Kidney glomerular epithelial cell (primary cell): Measurements from ENCODE around the gene EIF3D.
A peak's percentile ranks its signal among the peaks of the same experiment; 100 is the strongest.

ENCODE experiments used
- DNase-seq: peaks from one replicate; lab custom pipeline; 2025; lab: John Stamatoyannopoulos, UW

The EIF3D gene

DNA sequence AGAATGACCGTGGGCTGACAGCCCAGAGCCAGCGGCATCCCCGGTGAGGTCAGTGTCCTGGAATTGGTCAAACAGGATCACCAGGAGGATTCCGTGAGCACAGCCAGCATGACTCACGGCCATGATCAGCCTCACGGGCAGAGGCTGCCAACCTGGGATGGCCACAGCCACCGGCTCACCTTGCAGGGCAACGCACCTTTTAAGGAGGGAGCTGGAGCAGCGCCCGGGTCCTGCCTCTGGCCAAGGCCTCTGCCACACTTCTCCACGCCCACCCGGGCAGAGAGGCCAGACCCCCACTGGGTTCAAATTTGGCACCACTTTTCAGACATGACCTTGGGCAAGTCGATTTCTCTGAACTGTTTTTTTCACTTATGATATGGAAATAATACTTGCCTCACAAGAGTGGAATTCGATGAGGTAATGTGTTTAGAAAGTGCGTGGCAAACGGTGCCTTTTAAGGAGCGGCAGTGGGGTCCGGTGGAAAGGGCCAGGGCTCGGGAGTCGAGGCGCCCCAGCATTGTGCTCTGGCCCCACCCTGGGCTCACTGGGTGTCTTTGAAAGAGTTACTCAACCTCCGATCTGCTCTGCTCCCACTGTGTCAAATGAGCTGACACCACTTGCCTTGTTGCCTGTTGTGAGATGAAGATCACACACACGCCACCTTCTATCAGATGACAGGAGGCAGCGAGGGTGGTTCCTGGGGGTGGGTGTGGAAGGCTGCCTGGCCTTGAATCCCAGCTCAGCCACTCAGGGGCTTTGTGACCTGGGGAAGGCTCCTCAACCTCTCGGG, 63.5 kb downstream of the EIF3D start:
- peak; percentile 99 for DNase-seq

DNA sequence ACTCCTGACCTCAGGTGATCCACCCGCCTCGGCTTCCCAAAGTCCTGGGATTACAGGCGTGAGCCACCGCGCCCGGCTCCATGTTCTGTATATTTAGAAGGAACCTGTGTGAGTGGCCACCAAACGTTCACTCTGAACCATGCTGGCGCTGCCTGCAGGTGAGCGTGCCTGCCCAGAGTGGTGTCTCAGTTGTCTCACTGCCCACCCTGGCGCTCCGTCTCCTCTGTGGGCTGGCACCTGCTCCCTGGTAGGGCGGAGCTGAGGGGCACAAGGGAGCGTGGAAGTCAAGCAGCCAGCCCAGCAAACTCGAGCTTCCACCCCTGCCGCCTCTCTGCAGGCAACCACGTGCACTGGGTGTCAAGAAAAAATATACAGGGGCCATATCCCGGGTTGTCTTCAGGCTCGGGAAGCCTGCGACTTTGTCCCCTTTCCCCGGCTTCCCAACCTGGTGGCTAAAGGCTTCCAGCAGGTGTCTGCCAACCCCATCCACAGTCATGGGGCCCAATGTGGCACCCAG, 64.2 kb downstream of the EIF3D start:
- DNase-seq: no peak

DNA sequence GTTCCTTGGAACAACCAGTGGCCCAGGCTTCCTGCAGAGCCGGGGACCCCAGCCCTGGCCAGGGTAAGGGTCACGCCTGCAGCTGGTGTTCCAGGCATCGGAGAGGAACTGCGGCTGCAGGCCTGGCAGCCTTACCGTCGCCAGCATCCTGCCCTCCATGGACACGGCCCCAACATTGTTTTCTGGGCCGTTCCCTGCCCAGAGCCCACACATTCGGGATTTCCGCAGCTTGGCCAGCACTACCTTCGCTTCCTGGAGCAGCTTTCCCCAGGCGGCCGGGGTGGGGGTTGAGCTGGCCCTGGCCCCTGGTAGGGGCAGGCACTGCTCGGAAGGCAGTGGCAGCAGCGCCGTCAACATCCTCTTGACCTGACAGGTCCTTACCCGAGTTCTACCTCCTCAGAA, 65.2 kb downstream of the EIF3D start:
- DNase-seq: no peak

DNA sequence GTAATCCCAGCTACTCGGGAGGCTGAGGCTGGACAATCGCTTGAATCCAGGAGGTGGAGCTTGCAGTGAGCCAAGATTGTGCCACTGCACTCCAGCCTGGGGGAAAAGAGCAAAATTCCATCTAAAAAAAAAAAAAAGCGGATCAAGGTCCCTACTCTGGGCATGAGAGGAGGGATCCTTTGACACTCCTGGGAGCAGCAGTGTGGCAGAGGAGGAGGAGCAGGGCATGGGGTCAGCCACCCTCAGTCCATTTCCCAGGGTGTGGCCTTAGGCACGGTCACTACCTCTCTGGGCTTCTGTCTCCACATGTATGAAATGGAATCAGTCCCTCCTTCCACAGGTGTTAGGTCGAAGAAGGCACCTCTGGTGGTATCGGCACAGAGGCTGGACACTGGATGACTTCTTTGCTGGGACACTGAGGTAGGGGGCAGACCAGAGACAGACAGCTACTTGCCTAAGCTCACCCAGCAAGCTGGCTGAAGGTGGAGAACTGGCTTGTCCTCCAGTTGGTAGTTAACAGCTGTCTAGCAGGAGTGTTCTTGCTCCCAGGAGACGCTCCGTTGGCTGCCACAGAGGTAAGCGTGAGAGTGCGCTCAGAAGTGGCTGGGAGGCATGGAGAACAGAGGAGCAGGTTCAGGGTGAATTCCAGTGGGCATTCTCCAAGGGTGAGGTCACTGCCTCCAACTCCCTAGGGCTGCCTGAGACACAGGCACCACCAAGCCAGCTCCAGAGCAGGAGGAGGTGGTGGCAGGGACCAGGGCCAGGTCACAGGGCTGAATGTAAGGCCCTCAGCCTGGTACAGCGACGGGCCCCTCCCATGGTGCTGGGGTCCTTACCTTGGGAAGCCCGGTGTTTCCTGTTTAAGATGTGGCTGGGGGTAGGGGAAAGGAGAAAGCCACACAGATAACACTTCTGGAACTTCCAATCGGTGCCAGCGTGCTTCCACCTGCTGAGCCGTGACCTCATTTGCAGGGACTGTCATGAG, 67.0 kb downstream of the EIF3D start:
- peak; percentile 99 for DNase-seq
